ENCODE results near the gene SLC16A5. TPM values are rescaled to one million over a fixed set of nuclear protein-coding genes. Genes with fewer than 3 reads are reported as not detected.
"Not testable (repeated sequence)": the region's sequence is repeated elsewhere in the genome, so short reads cannot be mapped to it uniquely, and the experiment has no call there.

Gene SLC16A5
- total RNA-seq, 2 donors from 2014 or later = 28.8 to 54.0 TPM

- H3K4me3 Mint-ChIP-seq = no peak overlapping the region
- H3K4me1 ChIP-seq (ENCODE audit: control insufficient read depth, insufficient read depth, low read length) = no peaks in the 10 kb centered on the region
- no peaks in the 10 kb centered on the region for H3K9me3 ChIP-seq (ENCODE audit: control insufficient read depth, low read length)
- peaks cover 1% of the 10 kb centered on the region for H3K9me3 Mint-ChIP-seq
- H3K36me3 Mint-ChIP-seq (ENCODE audit: low read depth) = peaks cover 11% of the 10 kb centered on the region
- H3K27me3 Mint-ChIP-seq (ENCODE audit: insufficient read depth) = no peaks in the 10 kb centered on the region
- no peak for DNase-seq
- H3K4me3 ChIP-seq (ENCODE audit: low read length) = no peak overlapping the region
- peaks cover 3% of the 10 kb centered on the region for H3K36me3 ChIP-seq (ENCODE audit: control insufficient read depth, insufficient read depth, low read length)
- WGBS, 2 experiments (ENCODE audit: insufficient coverage in 1 of 2, insufficient read length in 1 of 2) = 93 to 100% methylated on average over 2 of the region's 2 CpGs
- H3K4me1 Mint-ChIP-seq = peaks cover 3% of the 10 kb centered on the region
- no peak overlapping the region for H3K27ac Mint-ChIP-seq
- no peak overlapping the region for H3K9ac ChIP-seq (ENCODE audit: extremely low read depth, low read length, poor library complexity, severe bottlenecking)
- TF ChIP-seq, protein P1, sequence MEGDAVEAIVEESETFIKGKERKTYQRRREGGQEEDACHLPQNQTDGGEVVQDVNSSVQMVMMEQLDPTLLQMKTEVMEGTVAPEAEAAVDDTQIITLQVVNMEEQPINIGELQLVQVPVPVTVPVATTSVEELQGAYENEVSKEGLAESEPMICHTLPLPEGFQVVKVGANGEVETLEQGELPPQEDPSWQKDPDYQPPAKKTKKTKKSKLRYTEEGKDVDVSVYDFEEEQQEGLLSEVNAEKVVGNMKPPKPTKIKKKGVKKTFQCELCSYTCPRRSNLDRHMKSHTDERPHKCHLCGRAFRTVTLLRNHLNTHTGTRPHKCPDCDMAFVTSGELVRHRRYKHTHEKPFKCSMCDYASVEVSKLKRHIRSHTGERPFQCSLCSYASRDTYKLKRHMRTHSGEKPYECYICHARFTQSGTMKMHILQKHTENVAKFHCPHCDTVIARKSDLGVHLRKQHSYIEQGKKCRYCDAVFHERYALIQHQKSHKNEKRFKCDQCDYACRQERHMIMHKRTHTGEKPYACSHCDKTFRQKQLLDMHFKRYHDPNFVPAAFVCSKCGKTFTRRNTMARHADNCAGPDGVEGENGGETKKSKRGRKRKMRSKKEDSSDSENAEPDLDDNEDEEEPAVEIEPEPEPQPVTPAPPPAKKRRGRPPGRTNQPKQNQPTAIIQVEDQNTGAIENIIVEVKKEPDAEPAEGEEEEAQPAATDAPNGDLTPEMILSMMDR (conservative IDR thresholded peaks at IDR 0.05) = peak; percentile 41
- H3K27ac ChIP-seq (ENCODE audit: low read depth, low read length) = no peak overlapping the region
- H3K27me3 ChIP-seq (ENCODE audit: control insufficient read depth, insufficient read depth, low read length, poor library complexity, severe bottlenecking) = no peaks in the 10 kb centered on the region
Observed at GRCh38 chr17:75069783-75070182, 18.0 kb upstream of the SLC16A5 start.

DNA sequence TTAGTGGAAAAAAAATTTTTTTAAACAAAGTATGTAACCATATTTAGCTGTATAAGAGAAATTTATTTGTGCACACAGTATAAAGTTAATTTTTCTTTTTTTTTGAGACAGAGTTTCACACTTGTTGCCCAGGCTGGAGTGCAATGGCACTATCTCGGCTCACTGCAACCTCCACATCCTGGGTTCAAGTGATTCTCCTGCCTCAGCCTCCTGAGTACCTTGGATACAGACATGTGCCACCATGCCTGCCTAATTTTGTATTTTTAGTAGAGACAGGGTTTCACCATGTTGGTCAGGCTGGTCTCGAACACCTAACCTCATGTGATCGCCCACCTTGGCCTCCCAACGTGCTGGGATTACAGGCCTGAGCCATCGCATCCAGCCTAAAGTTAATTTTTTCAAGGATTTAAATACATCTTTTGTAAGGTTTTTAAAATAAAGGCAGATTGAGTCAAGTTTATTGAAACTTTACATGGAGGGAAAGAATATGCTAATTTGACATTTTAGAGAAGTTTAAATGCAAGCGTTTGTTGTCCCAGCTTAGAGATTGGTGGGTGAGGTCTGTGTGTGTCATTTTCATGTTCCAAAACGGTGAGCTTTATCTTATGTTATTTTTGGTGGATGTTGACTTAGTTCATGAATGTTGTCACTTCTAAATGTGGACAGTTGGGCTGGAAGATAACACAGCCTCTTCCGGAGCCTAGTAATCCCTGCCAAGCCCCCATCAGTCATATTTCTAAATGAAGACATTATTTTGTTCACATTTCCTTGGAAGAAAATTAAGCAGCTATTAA is 16.1 kb upstream of the SLC16A5 start:
- not testable (repeated sequence) for H3K4me1 ChIP-seq (ENCODE audit: control insufficient read depth, insufficient read depth, low read length); H3K36me3 Mint-ChIP-seq (ENCODE audit: low read depth); H3K27me3 Mint-ChIP-seq (ENCODE audit: insufficient read depth); DNase-seq; H3K27ac Mint-ChIP-seq; H3K27ac ChIP-seq (ENCODE audit: low read depth, low read length); H3K27me3 ChIP-seq (ENCODE audit: control insufficient read depth, insufficient read depth, low read length, poor library complexity, severe bottlenecking); H3K9me3 ChIP-seq (ENCODE audit: control insufficient read depth, low read length); H3K4me3 Mint-ChIP-seq; H3K4me3 ChIP-seq (ENCODE audit: low read length); H3K36me3 ChIP-seq (ENCODE audit: control insufficient read depth, insufficient read depth, low read length); H3K4me1 Mint-ChIP-seq; H3K9ac ChIP-seq (ENCODE audit: extremely low read depth, low read length, poor library complexity, severe bottlenecking); H3K9me3 Mint-ChIP-seq
- 94 to 98% methylated on average over 6 to 8 of the region's 8 CpGs for WGBS, 2 experiments (ENCODE audit: insufficient coverage in 1 of 2, insufficient read length in 1 of 2)

GRCh38 chr17:75072909-75073308 is 14.8 kb upstream of the SLC16A5 start:
- H3K27me3 Mint-ChIP-seq (ENCODE audit: insufficient read depth); H3K4me1 Mint-ChIP-seq; H3K27me3 ChIP-seq (ENCODE audit: control insufficient read depth, insufficient read depth, low read length, poor library complexity, severe bottlenecking); H3K4me3 ChIP-seq (ENCODE audit: low read length); H3K4me1 ChIP-seq (ENCODE audit: control insufficient read depth, insufficient read depth, low read length); H3K27ac ChIP-seq (ENCODE audit: low read depth, low read length); H3K9me3 Mint-ChIP-seq; DNase-seq; H3K27ac Mint-ChIP-seq; H3K4me3 Mint-ChIP-seq; H3K9me3 ChIP-seq (ENCODE audit: control insufficient read depth, low read length); H3K36me3 ChIP-seq (ENCODE audit: control insufficient read depth, insufficient read depth, low read length); H3K9ac ChIP-seq (ENCODE audit: extremely low read depth, low read length, poor library complexity, severe bottlenecking); H3K36me3 Mint-ChIP-seq (ENCODE audit: low read depth): not testable (repeated sequence)
- WGBS, 2 experiments (ENCODE audit: insufficient coverage in 1 of 2, insufficient read length in 1 of 2) = 100% methylated on average over 3 of the region's 5 CpGs

DNA sequence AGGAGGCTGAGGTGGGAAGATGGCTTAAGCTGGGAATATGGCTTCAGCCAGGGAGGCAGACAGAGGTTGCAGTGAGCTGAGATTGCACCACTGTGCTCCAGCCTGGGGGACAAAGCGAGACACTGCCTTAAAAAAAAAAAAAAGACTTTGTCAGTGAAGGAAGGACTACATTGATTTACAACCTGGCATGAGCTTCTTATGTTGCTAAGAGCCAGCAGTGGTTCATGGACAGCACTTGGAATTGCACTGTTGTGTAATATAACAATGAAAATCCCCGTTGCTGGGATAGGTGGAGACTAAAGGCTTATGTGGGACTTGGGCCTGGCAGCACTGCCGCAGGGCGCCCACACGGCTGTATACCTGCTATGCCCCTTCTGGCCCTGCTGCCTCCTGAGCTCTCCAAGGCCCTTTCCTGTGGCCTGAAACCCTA is 14.1 kb upstream of the SLC16A5 start:
- Mint-ChIP-seq H3K27ac (no peak overlapping the region), H3K36me3 (ENCODE audit: low read depth) (no peaks in the 10 kb centered on the region), H3K9me3 (peaks cover 1% of the 10 kb centered on the region), H3K27me3 (ENCODE audit: insufficient read depth) (no peaks in the 10 kb centered on the region), H3K4me3 (no peak overlapping the region), H3K4me1 (peaks cover 12% of the 10 kb centered on the region)
- H3K27ac ChIP-seq (ENCODE audit: low read depth, low read length) = no peak overlapping the region
- peaks cover 5% of the 10 kb centered on the region for H3K4me1 ChIP-seq (ENCODE audit: control insufficient read depth, insufficient read depth, low read length)
- no peak overlapping the region for H3K9ac ChIP-seq (ENCODE audit: extremely low read depth, low read length, poor library complexity, severe bottlenecking)
- H3K9me3 ChIP-seq (ENCODE audit: control insufficient read depth, low read length) = no peaks in the 10 kb centered on the region
- no peak for DNase-seq
- no peak overlapping the region for H3K4me3 ChIP-seq (ENCODE audit: low read length)
- no peaks in the 10 kb centered on the region for H3K27me3 ChIP-seq (ENCODE audit: control insufficient read depth, insufficient read depth, low read length, poor library complexity, severe bottlenecking)
- WGBS, 2 experiments (ENCODE audit: insufficient coverage in 1 of 2, insufficient read length in 1 of 2) = 90 to 91% methylated on average over 3 to 5 of the region's 5 CpGs
- TF ChIP-seq, protein P1 (conservative IDR thresholded peaks at IDR 0.05) = no peak
- H3K36me3 ChIP-seq (ENCODE audit: control insufficient read depth, insufficient read depth, low read length) = no peaks in the 10 kb centered on the region

All from endodermal cell (in vitro differentiated cells).